Stimulated activated CD8-positive, alpha-beta memory T cell treated with anti-CD3 and anti-CD28 coated beads, Interleukin-7, amount 100 ng/mL, for 48 hours (primary cell): ENCODE results near the gene SLC16A1.
"Not testable (repeated sequence)": the region's sequence is repeated elsewhere in the genome, so short reads cannot be mapped to it uniquely, and the experiment has no call there.

Experiments
- DNase-seq, 2 donors: peaks; one replicate each; pipeline ENCODE4 v3.0.0-alpha.2; 2020; ENCODE audit warnings: low read depth in 1 of 2; ENCODE audit errors: extremely low read depth in 1 of 2

Gene SLC16A1

DNA sequence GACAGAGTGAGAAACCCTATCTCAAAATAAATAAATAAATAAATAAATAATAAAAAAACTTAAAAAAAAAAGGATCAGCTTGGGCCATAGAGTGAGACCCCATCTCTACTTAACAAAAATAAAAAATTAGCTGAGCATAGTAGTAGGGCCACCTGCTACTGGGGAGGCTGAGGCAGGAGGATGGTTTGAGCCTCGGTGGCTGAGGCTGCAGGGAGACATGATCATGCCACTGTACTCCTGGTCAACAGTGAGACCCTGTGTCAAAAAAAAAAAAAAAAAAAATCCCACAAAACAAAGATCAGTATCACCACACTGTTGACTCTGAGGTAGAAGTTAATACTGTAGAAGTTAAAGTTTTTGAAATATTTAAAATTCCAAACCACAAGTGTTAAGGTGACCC is 29.1 kb downstream of the SLC16A1 start:
- DNase-seq = no peak

DNA sequence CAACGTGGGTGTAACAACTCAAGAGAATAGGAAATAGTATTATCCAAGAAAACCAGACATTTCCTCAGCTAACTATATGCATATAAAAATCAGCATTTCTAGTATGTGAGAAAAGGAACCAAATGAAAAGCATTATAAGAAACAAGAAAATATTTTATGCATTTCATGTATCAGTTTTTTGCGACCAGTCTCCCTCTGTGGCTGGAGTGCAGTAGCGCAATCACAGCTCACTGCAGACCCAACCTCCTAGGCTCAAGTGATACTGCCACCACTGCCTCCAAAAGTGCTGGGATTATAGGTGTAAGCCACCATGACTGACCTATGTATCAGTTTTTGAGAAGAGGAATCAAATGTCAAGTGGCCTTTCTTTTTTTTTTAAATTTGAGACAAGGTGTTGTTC is 31.0 kb downstream of the SLC16A1 start:
- no peak for DNase-seq

DNA sequence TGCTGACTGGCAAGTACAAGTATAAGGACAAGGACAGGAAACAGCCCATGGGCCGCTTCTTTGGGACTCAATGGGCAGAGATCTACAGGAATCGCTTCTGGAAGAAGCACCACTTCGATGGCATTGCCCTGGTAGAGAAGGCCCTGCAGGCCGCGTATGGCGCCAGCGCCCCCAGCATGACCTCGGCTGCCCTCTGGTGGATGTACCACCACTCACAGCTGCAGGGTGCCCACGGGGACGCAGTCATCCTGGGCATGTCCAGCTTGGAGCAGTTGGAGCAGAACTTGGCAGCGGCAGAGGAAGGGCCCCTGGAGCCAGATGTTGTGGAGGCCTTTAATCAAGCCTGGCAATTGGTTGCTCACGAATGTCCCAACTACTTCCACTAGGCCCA is 32.0 kb downstream of the SLC16A1 start:
- DNase-seq = no peak

DNA sequence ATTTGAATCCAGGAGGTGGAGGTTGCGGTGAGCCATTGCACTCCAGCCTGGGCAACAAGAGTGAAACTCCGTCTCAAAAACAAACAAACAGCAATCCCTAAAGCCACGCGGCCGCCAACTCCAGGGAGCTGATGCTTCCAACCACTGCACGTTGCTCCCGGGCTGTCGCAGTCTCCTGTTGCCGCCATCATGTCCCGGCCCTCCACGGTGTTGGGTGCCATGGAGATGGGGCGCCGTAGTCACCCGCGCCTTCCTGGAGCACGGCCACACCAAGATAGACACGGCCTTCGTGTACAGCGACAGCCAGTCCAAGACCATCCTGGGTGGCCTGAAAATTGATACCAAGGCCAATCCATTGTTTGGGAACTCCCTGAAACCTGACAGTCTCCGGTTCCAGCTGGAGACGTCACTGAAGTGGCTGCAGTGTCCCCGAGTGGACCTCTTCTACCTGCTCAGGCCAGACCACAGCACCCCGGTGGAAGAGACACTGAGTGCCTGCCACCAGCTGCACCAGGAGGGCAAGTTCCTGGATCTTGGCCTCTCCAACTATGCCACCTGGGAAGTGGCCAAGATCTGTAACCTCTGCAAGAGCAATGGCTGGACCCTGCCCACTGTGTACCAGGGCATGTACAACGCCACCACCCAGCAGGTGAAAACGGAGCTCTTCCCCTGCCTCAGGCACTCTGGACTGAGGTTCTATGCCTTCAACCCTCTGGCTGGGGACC is 32.6 kb downstream of the SLC16A1 start:
- DNase-seq = no peak

DNA sequence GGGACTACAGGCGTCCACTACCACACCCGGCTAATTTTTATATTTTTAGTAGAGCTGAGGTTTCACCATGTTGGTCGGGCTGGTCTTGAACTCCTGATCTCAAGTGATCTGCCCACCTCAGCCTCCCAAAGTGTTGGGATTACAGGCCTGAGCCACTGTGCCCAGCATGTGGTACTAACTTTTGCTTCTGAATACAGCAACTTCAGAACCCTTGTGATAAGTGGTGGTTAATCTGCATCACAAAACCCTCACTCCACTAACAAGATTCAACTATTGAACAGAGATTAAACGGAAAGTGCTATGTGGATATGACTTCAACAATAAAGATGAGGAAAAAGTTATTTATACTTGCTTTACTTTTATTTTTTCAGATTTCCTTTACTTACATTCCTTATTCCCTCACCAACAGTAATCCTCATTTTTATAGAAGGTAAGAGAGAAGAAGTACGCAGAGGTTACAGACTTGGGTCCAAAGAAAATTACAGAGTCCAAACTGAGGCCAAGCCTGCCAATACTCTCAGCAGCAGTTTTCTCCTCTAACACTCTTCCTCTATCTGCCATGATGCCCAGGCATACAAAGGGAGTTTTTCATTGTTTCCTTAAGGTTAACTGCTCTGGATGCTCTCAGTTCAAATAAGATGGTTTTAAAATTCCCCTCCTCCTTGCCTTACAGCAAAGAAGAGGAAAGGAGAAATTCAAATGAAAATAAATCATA is 44.3 kb downstream of the SLC16A1 start:
- no peak for DNase-seq

DNA sequence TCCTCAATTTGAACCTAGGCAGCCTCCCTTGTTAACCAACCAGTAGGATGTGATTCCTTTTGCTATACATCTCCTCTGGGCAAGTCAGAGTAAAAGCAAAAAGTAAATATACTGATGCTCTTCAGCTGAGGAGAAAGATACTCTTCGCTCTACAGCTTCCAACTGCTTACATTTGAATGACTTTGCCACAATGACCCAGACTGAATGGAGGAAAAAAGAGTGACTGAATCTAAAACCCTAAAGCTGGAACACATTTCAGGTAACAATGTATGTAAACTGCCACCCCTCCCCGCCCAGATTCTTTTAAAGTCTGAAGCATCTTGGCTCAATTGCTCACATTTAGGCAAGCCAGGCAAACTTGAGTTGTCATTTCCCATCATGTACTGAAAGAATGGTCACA is 46.1 kb downstream of the SLC16A1 start:
- DNase-seq = no peak

DNA sequence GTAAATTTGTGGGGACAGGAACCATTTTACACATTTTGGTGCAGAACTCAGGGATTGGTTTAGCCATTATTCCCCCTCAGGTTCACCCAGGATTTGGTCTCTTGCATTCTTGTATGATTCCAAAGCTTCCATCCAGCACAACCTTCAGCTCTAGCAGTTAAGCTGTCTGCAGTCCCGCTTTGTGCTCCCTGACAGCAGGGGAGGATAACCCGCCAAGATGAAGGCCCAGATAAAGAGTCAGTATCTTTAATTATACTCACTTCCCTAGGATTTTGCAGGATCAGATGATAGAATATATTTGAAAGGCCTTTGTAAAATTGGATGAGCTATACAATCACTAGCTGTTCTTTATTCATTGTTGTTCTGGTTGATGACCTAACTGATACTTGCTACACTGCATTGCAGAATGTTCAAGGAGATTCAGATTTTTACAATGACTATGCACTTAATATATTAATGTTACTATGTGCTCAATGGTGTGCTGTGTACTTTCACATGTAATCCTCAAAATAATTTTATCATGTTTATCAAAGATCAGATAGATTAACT is 49.8 kb downstream of the SLC16A1 start:
- DNase-seq = no peak

DNA sequence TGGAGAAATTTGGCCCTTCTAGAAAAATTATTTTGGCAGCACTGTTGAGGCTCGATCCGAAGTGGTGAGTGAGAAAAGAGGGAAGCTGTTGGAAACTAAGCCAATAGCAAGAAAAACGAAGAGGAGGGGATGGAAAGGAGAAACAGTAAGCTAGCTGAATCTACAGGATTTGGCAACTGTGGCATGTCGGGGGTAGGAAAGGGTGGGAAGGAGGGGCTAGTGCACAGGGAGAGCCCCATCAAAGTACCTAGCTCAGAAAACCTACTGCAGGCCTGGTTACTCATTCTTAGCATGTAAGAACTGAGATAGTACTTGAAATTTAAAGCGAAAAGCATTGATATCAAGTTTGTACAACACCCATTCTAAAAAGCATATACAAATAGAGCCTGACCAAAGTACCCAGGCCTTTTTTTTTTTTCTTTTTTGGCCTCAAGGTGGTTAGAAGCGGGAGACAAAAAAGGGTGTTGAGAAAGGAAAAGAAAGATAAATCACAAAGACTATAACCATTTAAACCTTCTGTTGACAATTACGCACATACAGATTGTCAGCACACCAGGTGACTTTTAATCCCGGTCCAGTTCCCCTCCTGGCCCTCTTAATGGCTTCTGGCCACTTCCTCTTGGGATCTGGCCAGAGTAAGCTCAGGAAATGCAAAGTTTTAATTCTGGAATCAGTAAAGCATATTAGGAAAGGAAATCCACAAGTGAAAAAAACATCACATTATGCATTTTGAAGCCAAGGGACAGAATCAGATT is 50.4 kb downstream of the SLC16A1 start:
- no peak for DNase-seq

DNA sequence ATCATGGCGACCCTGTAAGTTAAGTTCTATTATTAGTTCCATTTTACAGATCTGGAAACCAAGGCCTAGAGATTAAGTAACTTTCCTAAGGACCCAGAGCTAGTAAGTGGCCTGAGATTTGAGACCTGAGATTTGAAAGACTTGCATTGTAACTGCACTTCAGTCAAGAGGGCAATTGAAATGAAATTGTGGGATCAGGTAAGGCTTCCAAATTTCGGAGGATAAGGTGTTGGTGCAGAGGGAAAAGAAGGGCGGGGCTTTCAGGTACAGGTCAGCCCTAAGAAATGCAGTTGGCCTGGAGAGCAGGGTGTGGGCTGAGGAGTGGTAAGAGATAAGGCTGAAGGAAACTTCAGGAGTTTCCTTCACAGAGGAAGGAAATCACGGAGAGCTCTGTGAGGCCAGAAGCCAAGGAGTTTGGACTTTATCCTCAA is 51.1 kb downstream of the SLC16A1 start:
- no peak for DNase-seq

DNA sequence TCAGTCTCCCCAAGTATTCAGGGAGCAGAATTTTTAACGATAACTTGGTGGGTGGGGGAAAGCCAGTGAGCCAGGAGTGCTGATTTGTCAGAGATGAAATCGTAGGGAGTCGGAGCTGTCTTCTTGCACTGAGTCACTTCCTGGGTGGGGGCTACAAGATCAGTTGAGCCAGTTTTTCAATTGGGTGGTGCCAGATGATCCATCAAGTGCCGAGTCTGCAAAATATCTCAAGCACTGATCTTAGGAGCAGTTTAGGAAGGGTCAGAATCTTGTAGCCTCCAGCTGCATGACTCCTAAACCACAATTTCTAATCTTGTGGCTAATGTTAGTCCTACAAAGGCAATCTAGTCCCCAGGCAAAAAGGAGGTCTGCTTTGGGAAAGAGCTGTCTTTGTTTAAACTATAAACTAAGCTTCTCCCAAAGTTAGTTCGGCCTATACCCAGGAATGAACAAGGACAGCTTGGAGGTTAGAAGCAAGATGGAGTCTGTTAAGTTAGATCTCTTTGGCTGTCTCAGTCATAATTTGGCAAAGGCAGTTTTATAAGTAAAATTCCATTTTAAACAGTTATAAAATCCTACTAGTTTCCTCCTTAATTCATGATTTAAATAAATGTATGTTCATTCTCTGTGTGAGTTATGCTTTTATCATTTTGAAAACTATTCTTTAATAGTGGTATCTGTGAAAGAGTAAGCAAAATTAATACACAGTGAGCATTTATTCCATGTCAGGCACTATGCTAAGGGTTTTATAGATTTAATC is 51.7 kb downstream of the SLC16A1 start:
- peak; percentile 11 to 50 for DNase-seq

DNA sequence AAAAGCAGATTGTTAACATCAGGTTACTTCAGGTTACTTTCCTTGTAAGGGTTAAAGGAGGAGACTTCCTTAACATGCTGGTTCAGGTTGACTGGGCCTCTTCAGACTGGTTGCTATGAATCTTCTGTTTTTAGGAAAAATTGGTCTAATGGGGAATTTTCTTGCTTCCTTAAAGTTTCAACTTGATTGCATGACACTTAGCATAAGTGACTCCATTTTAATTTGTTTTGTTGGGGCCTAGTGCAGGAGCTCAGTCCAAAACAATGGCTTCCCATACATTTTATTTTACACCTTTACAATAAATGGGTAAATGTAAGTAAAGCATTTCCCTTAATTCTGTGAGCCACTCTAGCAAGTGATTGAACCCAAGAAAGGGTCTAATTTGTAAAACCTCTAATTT is 53.8 kb downstream of the SLC16A1 start:
- no peak for DNase-seq

DNA sequence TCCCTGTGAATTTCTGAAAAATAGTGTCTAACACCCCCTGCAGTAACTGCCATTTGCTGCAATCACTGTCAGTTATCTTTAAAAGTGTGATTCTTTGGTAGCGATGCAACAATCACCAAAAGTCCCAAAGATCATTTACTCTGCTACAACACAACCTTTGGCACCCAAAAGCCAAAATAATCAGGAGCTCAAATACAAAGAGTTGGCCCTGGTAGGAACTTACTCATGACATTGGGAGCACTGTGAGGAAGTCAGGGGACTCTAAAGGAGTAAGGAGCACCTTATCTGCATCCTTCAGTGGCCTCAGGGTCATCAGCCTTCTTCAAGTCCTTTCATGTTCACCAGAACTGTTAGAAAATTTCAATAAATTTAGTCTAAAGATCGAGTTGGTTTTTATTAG is 54.6 kb downstream of the SLC16A1 start:
- DNase-seq = no peak

DNA sequence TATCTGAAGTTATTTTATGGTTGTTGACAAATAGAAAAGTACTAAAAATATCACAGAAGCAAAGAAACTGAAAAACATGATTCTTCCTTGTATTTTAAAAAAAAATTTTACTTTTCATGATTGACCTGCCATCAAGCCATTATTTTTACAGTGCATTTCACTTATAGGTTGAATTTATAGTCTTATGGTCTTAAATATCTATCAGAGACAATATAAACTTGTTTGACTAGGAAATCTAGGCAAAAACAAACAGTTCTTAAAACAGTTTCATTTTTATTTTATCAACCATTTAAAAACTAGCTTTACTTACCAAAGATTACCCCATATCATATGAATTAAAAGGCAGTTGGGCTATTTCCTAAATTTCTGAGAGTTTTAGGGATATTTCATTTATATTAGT is 59.2 kb downstream of the SLC16A1 start:
- DNase-seq = no peak

DNA sequence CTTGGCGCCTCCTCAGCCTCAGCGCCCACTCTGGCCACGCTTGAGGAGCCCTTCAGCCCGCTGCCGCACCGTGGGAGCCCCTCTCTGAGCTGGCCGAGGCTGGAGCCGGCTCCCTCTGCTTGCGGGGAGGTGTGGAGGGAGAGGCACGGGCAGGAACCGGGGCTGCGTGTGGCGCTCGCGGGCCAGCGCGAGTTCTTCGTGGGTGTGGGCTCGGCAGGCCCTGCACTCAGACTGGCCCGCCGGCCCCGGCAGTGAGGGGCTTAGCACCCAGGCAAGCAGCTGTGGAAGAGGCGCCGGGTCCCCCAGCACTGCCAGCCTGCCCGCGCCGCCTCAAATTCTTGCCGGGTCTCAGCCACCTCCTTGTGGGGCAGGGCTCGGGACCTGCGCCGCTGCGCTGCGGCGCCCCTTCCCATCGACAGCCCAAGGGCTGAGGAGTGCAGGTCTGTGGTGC is 61.4 kb downstream of the SLC16A1 start:
- no peak for DNase-seq

DNA sequence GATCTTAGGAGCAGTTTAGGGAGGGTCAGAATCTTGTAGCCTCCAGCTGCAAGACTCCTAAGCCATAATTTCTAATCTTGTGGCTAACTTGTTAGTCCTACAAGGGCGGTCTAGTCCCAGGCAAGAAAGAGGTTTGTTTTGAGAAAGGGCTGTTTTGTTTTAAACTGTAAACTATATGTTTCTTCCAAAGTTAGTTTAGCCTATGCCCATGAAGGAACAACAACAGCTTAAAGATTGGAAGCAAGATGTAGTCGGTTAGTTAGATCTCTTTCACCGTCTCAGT is 62.0 kb downstream of the SLC16A1 start:
- no peak for DNase-seq

DNA sequence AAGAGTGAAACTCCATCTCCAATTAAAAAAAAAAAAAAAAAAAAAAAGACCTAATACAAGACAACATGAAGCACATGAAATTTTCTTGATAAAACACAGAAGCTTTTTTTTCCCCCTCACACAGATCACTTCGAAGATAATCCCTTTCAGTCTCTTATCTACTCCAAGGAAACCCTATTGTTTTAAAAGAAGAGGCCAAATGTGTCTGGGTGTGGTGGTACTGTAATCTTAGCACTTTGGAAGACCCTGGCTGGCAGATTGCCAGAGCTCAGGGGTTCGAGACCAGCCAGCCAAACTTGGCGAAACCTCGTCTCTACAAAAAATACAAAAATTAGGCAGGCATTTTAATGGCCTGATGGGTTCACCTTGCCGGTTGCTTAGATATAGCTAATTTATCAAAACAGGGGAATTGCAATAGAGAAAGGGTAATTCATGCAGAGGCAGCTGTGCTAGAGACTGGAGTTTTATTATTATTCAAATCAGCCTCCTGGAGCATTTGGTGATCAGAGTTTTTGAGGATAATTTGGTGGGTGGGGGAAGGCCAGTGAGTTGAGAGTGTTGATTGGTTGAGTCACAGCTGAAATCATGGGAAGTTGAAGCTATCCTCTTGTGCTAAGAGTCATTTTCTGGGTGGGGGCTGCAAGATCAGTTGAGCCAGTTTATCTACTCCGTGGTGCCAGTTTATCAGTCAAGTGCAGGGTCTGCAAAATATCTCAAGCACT is 62.5 kb downstream of the SLC16A1 start:
- DNase-seq = no peak

DNA sequence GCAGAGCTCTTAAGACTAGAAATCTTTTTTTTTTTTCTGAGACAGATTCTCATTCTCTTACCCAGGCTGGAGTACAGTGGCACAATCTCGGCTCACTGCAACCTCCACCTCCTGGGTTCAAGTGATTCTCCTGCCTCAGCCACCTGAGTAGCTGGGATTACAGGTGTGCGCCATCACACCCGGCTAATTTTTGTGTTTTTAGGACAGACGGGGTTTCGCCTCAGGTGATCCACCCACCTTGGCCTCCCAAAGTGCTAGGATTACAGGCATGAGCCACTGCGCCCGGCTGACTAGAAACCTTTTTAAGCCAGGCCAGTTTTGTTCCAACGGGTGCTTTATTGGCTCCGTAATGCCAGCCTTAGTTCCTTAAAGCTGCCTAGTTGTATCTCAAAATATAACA is 66.1 kb downstream of the SLC16A1 start:
- not testable (repeated sequence) for DNase-seq

DNA sequence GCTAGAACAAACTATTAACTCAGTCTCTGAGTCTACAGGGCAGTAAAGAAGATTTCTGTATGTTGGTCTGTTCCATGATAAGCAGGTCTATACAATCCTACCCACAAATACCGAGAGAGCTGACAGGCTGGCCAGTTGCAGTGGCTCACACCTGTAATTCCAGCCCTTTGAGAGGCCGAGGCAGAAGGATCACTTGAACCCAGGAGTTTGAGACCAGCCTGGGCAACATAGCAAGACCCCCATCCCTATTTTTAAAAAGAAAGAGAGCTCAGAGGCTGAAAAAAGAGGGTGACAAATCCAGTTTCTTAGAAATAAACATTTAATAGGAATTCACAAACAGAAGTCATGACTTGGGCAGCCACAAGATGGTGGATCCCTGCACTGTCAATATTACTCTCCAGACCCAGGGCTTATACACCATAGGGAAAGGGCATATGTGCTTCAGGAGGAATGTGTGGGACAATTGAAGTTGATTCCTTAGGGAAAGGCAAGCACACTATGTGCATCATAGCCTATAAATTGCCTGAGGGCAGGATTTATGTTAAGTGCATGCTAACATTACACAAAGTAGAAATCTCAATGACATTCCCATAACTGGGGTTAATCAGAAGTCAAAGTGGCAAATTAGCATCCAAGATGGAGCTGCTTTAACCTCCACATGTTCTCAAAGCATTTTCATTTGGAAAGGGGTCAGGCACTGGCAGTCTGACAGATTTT is 66.8 kb downstream of the SLC16A1 start:
- DNase-seq = no peak

DNA sequence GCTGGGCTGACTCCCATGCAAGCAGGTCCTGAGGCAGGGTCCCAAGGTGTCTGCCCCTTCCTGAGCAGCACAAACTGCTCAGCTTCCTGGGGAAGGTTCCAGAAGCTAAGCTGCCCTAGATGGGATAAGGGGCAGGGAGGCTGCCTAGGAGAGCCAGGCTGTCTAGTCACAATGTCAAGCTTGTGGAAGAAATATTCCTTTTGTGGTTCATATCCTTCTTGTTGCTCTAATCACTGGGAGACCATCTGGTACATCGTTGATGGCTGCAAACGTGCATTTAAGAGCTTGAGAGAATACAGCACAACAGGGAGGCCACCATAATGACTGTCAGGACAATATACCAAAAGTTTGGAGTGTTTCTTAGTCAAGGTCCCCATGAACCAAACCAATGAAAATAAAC is 67.4 kb downstream of the SLC16A1 start:
- DNase-seq = no peak
